ENCODE measurements around the gene SIRT4. TPM values are rescaled to one million over a fixed set of nuclear protein-coding genes. Genes with fewer than 3 reads are reported as not detected.

The SIRT4 gene
- total and polyA plus RNA-seq, 2 of the 4 experiments (the other 2 are of a cell fraction): 0.87 to 2.0 TPM

DNA sequence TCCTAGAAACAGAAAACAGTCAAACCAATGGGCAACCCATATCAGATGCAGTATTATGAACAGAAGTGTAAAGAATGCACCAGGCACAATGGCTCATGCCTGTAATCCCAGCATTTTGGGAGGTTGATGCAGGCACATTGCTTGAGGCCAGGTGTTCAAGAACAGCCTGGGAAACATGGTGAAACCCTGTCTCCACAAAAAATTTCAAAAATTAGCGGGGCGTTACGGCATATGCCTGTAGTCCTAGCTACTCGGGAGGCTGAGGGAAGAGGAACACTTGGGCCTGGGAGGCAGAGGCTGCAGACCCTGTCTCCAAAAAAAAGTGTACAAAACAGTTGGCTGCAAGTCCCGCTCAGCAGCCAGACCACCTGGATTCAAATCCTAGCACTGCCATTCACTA, 41.5 kb upstream of the SIRT4 start:
- Histone ChIP-seq H3K18ac (ENCODE audit: low read depth, low read length) (no peak overlapping the region), H3K27ac (ENCODE audit: insufficient read depth, low read length) (no peak overlapping the region), H2AFZ (replicated peaks; ENCODE audit: low read length, poor library complexity) (no peak overlapping the region), H2BK120ac (ENCODE audit: low read depth, low read length) (no peak overlapping the region), H3K36me3 (ENCODE audit: control insufficient read depth, insufficient read depth, low read length) (peaks cover 7% of the 10 kb centered on the region), H3K79me1 (ENCODE audit: low read depth in 1 of 2, low read length in 2 of 2) (peaks cover 2 to 62% of the 10 kb centered on the region in 2 experiments; a peak in 2 of 4 replicates), H2BK20ac (ENCODE audit: low read depth, low read length) (no peak overlapping the region), H3K9me3 (ENCODE audit: control insufficient read depth, insufficient read depth, low read length) (no peaks in the 10 kb centered on the region), H3K4me2 (ENCODE audit: low read depth, low read length) (no peak overlapping the region), H3K27me3 (ENCODE audit: control insufficient read depth, insufficient read depth, low read length) (no peaks in the 10 kb centered on the region), H3K9me1 (ENCODE audit: insufficient read depth, low read length) (peaks cover 47% of the 10 kb centered on the region), H3K56ac (ENCODE audit: extremely low read depth, insufficient read depth, low read length) (no peak overlapping the region), H4K8ac (ENCODE audit: low read depth in 2 of 2, low read length in 2 of 2) (no peak overlapping the region), H3K4ac (ENCODE audit: low read depth, low read length) (no peak overlapping the region), H2BK5ac (ENCODE audit: low read depth, low read length, poor library complexity, severe bottlenecking) (no peak overlapping the region), H3K4me1 (ENCODE audit: control insufficient read depth, insufficient read depth, low read length) (peaks cover 40% of the 10 kb centered on the region), H4K5ac (ENCODE audit: low read depth, low read length) (no peak overlapping the region), H2BK15ac (ENCODE audit: low read depth, low read length) (no peak overlapping the region), H3K14ac (replicated peaks; ENCODE audit: low read depth, low read length) (peak overlapping the region; percentile 23; the same call in 1 of the 2 replicates), H3K23ac (ENCODE audit: low read depth, low read length) (no peak overlapping the region; the same call in 1 of the 2 replicates), H4K91ac (ENCODE audit: insufficient read depth, low read depth, low read length) (no peak overlapping the region), H2AK9ac (replicated peaks; ENCODE audit: low read depth, low read length, poor library complexity) (no peak overlapping the region), H3K4me3 (ENCODE audit: insufficient read depth, low read depth, low read length) (no peak overlapping the region), H2AK5ac (ENCODE audit: low read depth, low read length) (no peak overlapping the region), H4K20me1 (ENCODE audit: insufficient read depth, low read length) (peaks cover 89% of the 10 kb centered on the region), H3K9ac (ENCODE audit: low read depth, low read length) (no peak overlapping the region)
- ATAC-seq (ENCODE audit: low read depth) (no peak), DNase-seq (no peak)
- TF ChIP-seq RCOR1 (IDR thresholded peaks at IDR 0.05; ENCODE audit: insufficient replicate concordance, low read length): no peak
- TF ChIP-seq MAZ (IDR thresholded peaks at IDR 0.05; ENCODE audit: borderline replicate concordance, low read depth, low read length): no peak
- no peak for TF ChIP-seq POLR2A (IDR thresholded peaks at IDR 0.05; ENCODE audit: low read depth, low read length)
- TF ChIP-seq, protein P1, sequence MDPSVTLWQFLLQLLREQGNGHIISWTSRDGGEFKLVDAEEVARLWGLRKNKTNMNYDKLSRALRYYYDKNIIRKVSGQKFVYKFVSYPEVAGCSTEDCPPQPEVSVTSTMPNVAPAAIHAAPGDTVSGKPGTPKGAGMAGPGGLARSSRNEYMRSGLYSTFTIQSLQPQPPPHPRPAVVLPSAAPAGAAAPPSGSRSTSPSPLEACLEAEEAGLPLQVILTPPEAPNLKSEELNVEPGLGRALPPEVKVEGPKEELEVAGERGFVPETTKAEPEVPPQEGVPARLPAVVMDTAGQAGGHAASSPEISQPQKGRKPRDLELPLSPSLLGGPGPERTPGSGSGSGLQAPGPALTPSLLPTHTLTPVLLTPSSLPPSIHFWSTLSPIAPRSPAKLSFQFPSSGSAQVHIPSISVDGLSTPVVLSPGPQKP (IDR thresholded peaks at IDR 0.05; ENCODE audit: borderline replicate concordance, low read depth, low read length): no peak
- no peak for TF ChIP-seq FOS (IDR thresholded peaks at IDR 0.05; ENCODE audit: low read depth, low read length)
- no peak for TF ChIP-seq SMC3 (IDR thresholded peaks at IDR 0.05; ENCODE audit: low read depth, low read length)
- TF ChIP-seq MXI1 (IDR thresholded peaks at IDR 0.05; ENCODE audit: borderline replicate concordance, low read depth, low read length): no peak
- TF ChIP-seq RAD21 (IDR thresholded peaks at IDR 0.05; ENCODE audit: low read length): no peak
- TF ChIP-seq CEBPB (IDR thresholded peaks at IDR 0.05; ENCODE audit: low read depth, low read length): no peak
- no peak for TF ChIP-seq RFX5 (IDR thresholded peaks at IDR 0.05; ENCODE audit: low read depth, low read length)
- no peak for TF ChIP-seq NFE2L2 (IDR thresholded peaks at IDR 0.05; ENCODE audit: low read depth, low read length)
- TF ChIP-seq BHLHE40 (IDR thresholded peaks at IDR 0.05; ENCODE audit: low read depth, low read length): no peak
- TF ChIP-seq CHD1 (IDR thresholded peaks at IDR 0.05; ENCODE audit: low read depth, low read length): no peak
- TF ChIP-seq MAFK (IDR thresholded peaks at IDR 0.05; ENCODE audit: low read depth, low read length): no peak
- TF ChIP-seq USF2 (IDR thresholded peaks at IDR 0.05; ENCODE audit: low read depth, low read length): no peak
- TF ChIP-seq, protein P2, sequence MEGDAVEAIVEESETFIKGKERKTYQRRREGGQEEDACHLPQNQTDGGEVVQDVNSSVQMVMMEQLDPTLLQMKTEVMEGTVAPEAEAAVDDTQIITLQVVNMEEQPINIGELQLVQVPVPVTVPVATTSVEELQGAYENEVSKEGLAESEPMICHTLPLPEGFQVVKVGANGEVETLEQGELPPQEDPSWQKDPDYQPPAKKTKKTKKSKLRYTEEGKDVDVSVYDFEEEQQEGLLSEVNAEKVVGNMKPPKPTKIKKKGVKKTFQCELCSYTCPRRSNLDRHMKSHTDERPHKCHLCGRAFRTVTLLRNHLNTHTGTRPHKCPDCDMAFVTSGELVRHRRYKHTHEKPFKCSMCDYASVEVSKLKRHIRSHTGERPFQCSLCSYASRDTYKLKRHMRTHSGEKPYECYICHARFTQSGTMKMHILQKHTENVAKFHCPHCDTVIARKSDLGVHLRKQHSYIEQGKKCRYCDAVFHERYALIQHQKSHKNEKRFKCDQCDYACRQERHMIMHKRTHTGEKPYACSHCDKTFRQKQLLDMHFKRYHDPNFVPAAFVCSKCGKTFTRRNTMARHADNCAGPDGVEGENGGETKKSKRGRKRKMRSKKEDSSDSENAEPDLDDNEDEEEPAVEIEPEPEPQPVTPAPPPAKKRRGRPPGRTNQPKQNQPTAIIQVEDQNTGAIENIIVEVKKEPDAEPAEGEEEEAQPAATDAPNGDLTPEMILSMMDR (conservative IDR thresholded peaks at IDR 0.05; ENCODE audit: low read depth, low read length): no peak
- POLR2A ChIA-PET (ENCODE audit: unreplicated experiment): interaction anchor here (1.1 to 6.5 kb wide), 2 partner anchors 29 to 59 kb away, joined by 3 to 39 read pairs; no protein-coding TSS in a partner anchor
- CTCF ChIA-PET: interaction anchor here (1.1 to 2.4 kb wide), 3 partner anchors 25 to 59 kb away, joined by 3 to 14 read pairs (median 8); no protein-coding TSS in a partner anchor
- in situ Hi-C loops (cut with MboI; ENCODE audit: low sequenced_read_pairs) (loop anchor here (5.0 kb wide), 1 partner anchor 33 kb away; no protein-coding TSS in a partner anchor), intact Hi-C loops (cut with micrococcal nuclease) (no loop called here), dilution Hi-C loops (cut with HindIII; ENCODE audit: low sequenced_read_pairs, unreplicated experiment) (no loop called here)
- BruUV-seq (replicated peaks): no TSS peak
- WGBS, 2 experiments (ENCODE audit: extremely low coverage in 2 of 2, insufficient read length in 1 of 2): no CpG with 5 or more reads among the region's 5 CpGs
